Esophagus muscularis mucosa (tissue), 3 donors: Measurements from ENCODE around the gene EHF.

Source experiments
- POLR2AphosphoS5 ChIP-seq, 2 donors: sonication (generic); formaldehyde crosslinking; IDR thresholded peaks; one replicate each; pipeline ENCODE4 v1.6.1; 2017; ENCODE audit warnings: antibody characterized with exemption in 2 of 2
- TF ChIP-seq, protein P1 (sequence below), 3 experiments: fragments of 200-600 bp in 2 of 3; fragments of 450-650 bp in 1 of 3; sonication (generic) in 2 of 3; IDR thresholded peaks; one replicate each; pipeline ENCODE4 v1.5.1; 2017 to 2019; ENCODE audit warnings: antibody characterized with exemption in 3 of 3, mild to moderate bottlenecking in 2 of 3, moderate library complexity in 1 of 3

- TF ChIP-seq, protein P1, sequence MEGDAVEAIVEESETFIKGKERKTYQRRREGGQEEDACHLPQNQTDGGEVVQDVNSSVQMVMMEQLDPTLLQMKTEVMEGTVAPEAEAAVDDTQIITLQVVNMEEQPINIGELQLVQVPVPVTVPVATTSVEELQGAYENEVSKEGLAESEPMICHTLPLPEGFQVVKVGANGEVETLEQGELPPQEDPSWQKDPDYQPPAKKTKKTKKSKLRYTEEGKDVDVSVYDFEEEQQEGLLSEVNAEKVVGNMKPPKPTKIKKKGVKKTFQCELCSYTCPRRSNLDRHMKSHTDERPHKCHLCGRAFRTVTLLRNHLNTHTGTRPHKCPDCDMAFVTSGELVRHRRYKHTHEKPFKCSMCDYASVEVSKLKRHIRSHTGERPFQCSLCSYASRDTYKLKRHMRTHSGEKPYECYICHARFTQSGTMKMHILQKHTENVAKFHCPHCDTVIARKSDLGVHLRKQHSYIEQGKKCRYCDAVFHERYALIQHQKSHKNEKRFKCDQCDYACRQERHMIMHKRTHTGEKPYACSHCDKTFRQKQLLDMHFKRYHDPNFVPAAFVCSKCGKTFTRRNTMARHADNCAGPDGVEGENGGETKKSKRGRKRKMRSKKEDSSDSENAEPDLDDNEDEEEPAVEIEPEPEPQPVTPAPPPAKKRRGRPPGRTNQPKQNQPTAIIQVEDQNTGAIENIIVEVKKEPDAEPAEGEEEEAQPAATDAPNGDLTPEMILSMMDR (IDR thresholded peaks at IDR 0.05): no peak
- TF ChIP-seq POLR2AphosphoS5 (IDR thresholded peaks at IDR 0.05): no peak
These were observed 13.2 kb downstream of the EHF start for GRCh38 chr11:34633990-34634693.
